ENCODE data around the gene CEMIP.

GRCh38 chr15:80755885-80756284, 23.3 kb upstream of the CEMIP start:
- TF ChIP-seq, protein P1, sequence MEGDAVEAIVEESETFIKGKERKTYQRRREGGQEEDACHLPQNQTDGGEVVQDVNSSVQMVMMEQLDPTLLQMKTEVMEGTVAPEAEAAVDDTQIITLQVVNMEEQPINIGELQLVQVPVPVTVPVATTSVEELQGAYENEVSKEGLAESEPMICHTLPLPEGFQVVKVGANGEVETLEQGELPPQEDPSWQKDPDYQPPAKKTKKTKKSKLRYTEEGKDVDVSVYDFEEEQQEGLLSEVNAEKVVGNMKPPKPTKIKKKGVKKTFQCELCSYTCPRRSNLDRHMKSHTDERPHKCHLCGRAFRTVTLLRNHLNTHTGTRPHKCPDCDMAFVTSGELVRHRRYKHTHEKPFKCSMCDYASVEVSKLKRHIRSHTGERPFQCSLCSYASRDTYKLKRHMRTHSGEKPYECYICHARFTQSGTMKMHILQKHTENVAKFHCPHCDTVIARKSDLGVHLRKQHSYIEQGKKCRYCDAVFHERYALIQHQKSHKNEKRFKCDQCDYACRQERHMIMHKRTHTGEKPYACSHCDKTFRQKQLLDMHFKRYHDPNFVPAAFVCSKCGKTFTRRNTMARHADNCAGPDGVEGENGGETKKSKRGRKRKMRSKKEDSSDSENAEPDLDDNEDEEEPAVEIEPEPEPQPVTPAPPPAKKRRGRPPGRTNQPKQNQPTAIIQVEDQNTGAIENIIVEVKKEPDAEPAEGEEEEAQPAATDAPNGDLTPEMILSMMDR (conservative IDR thresholded peaks at IDR 0.05; ENCODE audit: low read length): no peak
- TF ChIP-seq EZH2phosphoT487 (IDR thresholded peaks at IDR 0.05; ENCODE audit: borderline replicate concordance, low read depth, low read length): no peak

All from OCI-LY7 (cell line).